SK-N-SH treated with all-trans-retinoic acid at 6 μM for 48 hours (cell line): ENCODE results near the gene NAPSA.

Experiments
- ATAC-seq: fragments of 200-7000 bp; cut with Tn5 transposase; 3 replicates; pipeline ENCODE4 v1.9.1; 2020; ENCODE audit warnings: mild to moderate bottlenecking, moderate library complexity
- ARNTL ChIP-seq: fragments of 450-650 bp; formaldehyde crosslinking; IDR thresholded peaks from 2 replicates; pipeline ENCODE4 v1.5.0; 2020; ENCODE audit warnings: low read depth, mild to moderate bottlenecking, moderate library complexity, borderline replicate concordance
- BACH2 ChIP-seq: fragments of 250-450 bp; sonication (Bioruptor Pico); IDR thresholded peaks from 2 replicates; pipeline ENCODE4 v1.9.0; 2021; ENCODE audit warnings: mild to moderate bottlenecking, borderline replicate concordance
- CSDC2 ChIP-seq: fragments of 250-450 bp; sonication (Bioruptor Pico); IDR thresholded peaks from 2 replicates; pipeline ENCODE4 v1.5.0; 2020; ENCODE audit warnings: mild to moderate bottlenecking, moderate library complexity
- ESRRG ChIP-seq: fragments of 250-450 bp; sonication (Bioruptor Pico); IDR thresholded peaks from 2 replicates; pipeline ENCODE4 v1.6.1; 2021; ENCODE audit warnings: mild to moderate bottlenecking
- GLIS3 ChIP-seq: fragments of 250-450 bp; sonication (Bioruptor Pico); IDR thresholded peaks from 2 replicates; pipeline ENCODE4 v1.5.0; 2020; ENCODE audit warnings: mild to moderate bottlenecking, moderate library complexity
- ISL1 ChIP-seq: fragments of 250-450 bp; sonication (Bioruptor Pico); IDR thresholded peaks from 2 replicates; pipeline ENCODE4 v2.1.2; 2022; ENCODE audit warnings: mild to moderate bottlenecking, moderate library complexity
- OSR1 ChIP-seq: fragments of 250-450 bp; sonication (Bioruptor Pico); IDR thresholded peaks from 2 replicates; pipeline ENCODE4 v1.8.0; 2022; ENCODE audit warnings: moderate library complexity, mild to moderate bottlenecking, inconsistent platforms
- PATZ1 ChIP-seq: fragments of 250-450 bp; sonication (Bioruptor Pico); IDR thresholded peaks from 2 replicates; pipeline ENCODE4 v1.8.0; 2020; ENCODE audit warnings: mild to moderate bottlenecking, moderate library complexity, borderline replicate concordance
- POU6F1 ChIP-seq: fragments of 250-450 bp; sonication (Bioruptor Pico); IDR thresholded peaks from 2 replicates; pipeline ENCODE4 v1.8.0; 2021; ENCODE audit warnings: low read depth, mild to moderate bottlenecking, moderate library complexity, borderline replicate concordance
- PPARA ChIP-seq: fragments of 250-450 bp; sonication (Bioruptor Pico); IDR thresholded peaks from 2 replicates; pipeline ENCODE4 v1.5.0; 2020; ENCODE audit warnings: mild to moderate bottlenecking, borderline replicate concordance
- RARB ChIP-seq: fragments of 250-450 bp; sonication (Bioruptor Pico); IDR thresholded peaks from 2 replicates; pipeline ENCODE4 v1.8.0; 2021; ENCODE audit warnings: mild to moderate bottlenecking, moderate library complexity
- SNAI2 ChIP-seq: fragments of 250-450 bp; sonication (Bioruptor Pico); IDR thresholded peaks from 2 replicates; pipeline ENCODE4 v1.5.0; 2020; ENCODE audit warnings: mild to moderate bottlenecking, moderate library complexity
- TCF4 ChIP-seq: fragments of 250-450 bp; sonication (Bioruptor Pico); IDR thresholded peaks from 2 replicates; pipeline ENCODE4 v1.8.0; 2021; ENCODE audit warnings: mild to moderate bottlenecking, moderate library complexity, borderline replicate concordance
- TOX ChIP-seq: fragments of 250-450 bp; sonication (Bioruptor Pico); IDR thresholded peaks from 2 replicates; pipeline ENCODE4 v1.8.0; 2021; ENCODE audit warnings: mild to moderate bottlenecking, moderate library complexity, borderline replicate concordance
- TSHZ2 ChIP-seq: fragments of 250-450 bp; sonication (Bioruptor Pico); IDR thresholded peaks from 2 replicates; pipeline ENCODE4 v1.5.0; 2020; ENCODE audit warnings: mild to moderate bottlenecking, moderate library complexity
- ZC3H10 ChIP-seq: fragments of 250-450 bp; sonication (Bioruptor Pico); IDR thresholded peaks from 2 replicates; pipeline ENCODE4 v1.5.1; 2021; ENCODE audit warnings: mild to moderate bottlenecking, moderate library complexity
- ZFP3 ChIP-seq: fragments of 250-450 bp; sonication (Bioruptor Pico); IDR thresholded peaks from 2 replicates; pipeline ENCODE4 v1.5.0; 2020; ENCODE audit warnings: mild to moderate bottlenecking, moderate library complexity
- ZFP30 ChIP-seq: fragments of 450-650 bp; formaldehyde crosslinking; IDR thresholded peaks from 2 replicates; pipeline ENCODE4 v1.5.0; 2022; ENCODE audit warnings: mild to moderate bottlenecking, moderate library complexity
- ZNF565 ChIP-seq: fragments of 450-650 bp; formaldehyde crosslinking; conservative IDR thresholded peaks from 2 replicates; pipeline ENCODE4 v1.5.0; 2020; ENCODE audit warnings: low read depth, mild to moderate bottlenecking, moderate library complexity
- ZNF70 ChIP-seq: fragments of 450-650 bp; formaldehyde crosslinking; IDR thresholded peaks from 2 replicates; pipeline ENCODE4 v1.5.0; 2020; ENCODE audit warnings: mild to moderate bottlenecking, moderate library complexity
- ZNF8 ChIP-seq: fragments of 450-650 bp; formaldehyde crosslinking; IDR thresholded peaks from 2 replicates; pipeline ENCODE4 v1.5.0; 2020; ENCODE audit warnings: mild to moderate bottlenecking, moderate library complexity

Gene NAPSA

GRCh38 chr19:50314724-50315708 is 50.4 kb downstream of the NAPSA start:
- no peak for ATAC-seq
- TF ChIP-seq POU6F1 (CRISPR knock-in tag) (no peak), ZNF70 (CRISPR knock-in tag) (no peak), ZC3H10 (CRISPR knock-in tag) (no peak), TOX (no peak), OSR1 (CRISPR knock-in tag) (no peak), TCF4 (no peak), CSDC2 (no peak), ISL1 (CRISPR knock-in tag) (no peak), BACH2 (CRISPR knock-in tag) (no peak), PPARA (CRISPR knock-in tag) (no peak), ZFP30 (CRISPR knock-in tag) (no peak), PATZ1 (CRISPR knock-in tag) (no peak), SNAI2 (CRISPR knock-in tag) (no peak), ZNF8 (CRISPR knock-in tag) (no peak), TSHZ2 (CRISPR knock-in tag) (no peak), ZFP3 (no peak), ESRRG (CRISPR knock-in tag) (no peak), ARNTL (CRISPR knock-in tag) (no peak), GLIS3 (CRISPR knock-in tag) (no peak)

GRCh38 chr19:50313812-50314536 is 51.5 kb downstream of the NAPSA start:
- ATAC-seq = no peak
- TF ChIP-seq SNAI2 (CRISPR knock-in tag) = no peak
- no peak for TF ChIP-seq ZNF565
- TF ChIP-seq TSHZ2 (CRISPR knock-in tag) = no peak
- no peak for TF ChIP-seq TOX
- no peak for TF ChIP-seq ZFP30 (CRISPR knock-in tag)
- TF ChIP-seq POU6F1 (CRISPR knock-in tag) = no peak
- TF ChIP-seq RARB (CRISPR knock-in tag) = no peak
- no peak for TF ChIP-seq PPARA (CRISPR knock-in tag)
- no peak for TF ChIP-seq BACH2 (CRISPR knock-in tag)
- TF ChIP-seq CSDC2 = no peak
- no peak for TF ChIP-seq ARNTL (CRISPR knock-in tag)
